Epithelial cell of proximal tubule (primary cell): ENCODE results near the gene CHADL. TPM values are rescaled to one million over a fixed set of nuclear protein-coding genes. Genes with fewer than 3 reads are reported as not detected.
A peak's percentile ranks its signal among the peaks of the same experiment; 100 is the strongest.

Experiments used
- DNase-seq: peaks from one replicate; pipeline ENCODE4 v3.0.0-alpha.2; 2011; ENCODE audit warnings: low read depth
- H3K4me3 ChIP-seq: 2 replicates; pipeline ENCODE4 v1.5.1; 2011; ENCODE audit warnings: low read depth, mild to moderate bottlenecking, low read length
- CTCF ChIP-seq: conservative IDR thresholded peaks from 2 replicates; pipeline ENCODE4 v1.5.1; 2012; ENCODE audit warnings: low read depth, mild to moderate bottlenecking, low read length
- total RNA-seq: library from RNA; depleted of rRNA; stranded (reverse); fragments of >200 nt; gene quantifications from 2 replicates; pipeline ENCODE4 v1.2.3, GENCODE V29; 2015

The CHADL gene
- total RNA-seq, 1 donor from 2014 or later: 1.3 TPM

- TF ChIP-seq CTCF: no peak
- no peak for DNase-seq
- H3K4me3 ChIP-seq: no peak overlapping the region
These were observed 7.6 kb upstream of the CHADL start for GRCh38 chr22:41248314-41248713.

GRCh38 chr22:41247703-41248102 lies 7.0 kb upstream of the CHADL start:
- no peak for DNase-seq
- no peak overlapping the region for H3K4me3 ChIP-seq
- TF ChIP-seq CTCF: no peak

GRCh38 chr22:41245917-41246499 lies 5.3 kb upstream of the CHADL start:
- DNase-seq: no peak
- H3K4me3 ChIP-seq: no peak overlapping the region
- peak; percentile 15 for TF ChIP-seq CTCF

GRCh38 chr22:41243361-41243760 lies 2.6 kb upstream of the CHADL start:
- TF ChIP-seq CTCF: no peak
- H3K4me3 ChIP-seq: no peak overlapping the region
- DNase-seq: no peak

GRCh38 chr22:41242396-41243117 lies 1.8 kb upstream of the CHADL start:
- DNase-seq: no peak
- no peak overlapping the region for H3K4me3 ChIP-seq
- TF ChIP-seq CTCF: no peak

GRCh38 chr22:41241133-41241676 lies 474 bp upstream of the CHADL start:
- DNase-seq: no peak
- no peak for TF ChIP-seq CTCF
- no peak overlapping the region for H3K4me3 ChIP-seq
